ENCODE data around the gene MPV17. TPM values are rescaled to one million over a fixed set of nuclear protein-coding genes. Genes with fewer than 3 reads are reported as not detected.

MPV17 gene
- total and polyA plus RNA-seq, 2 of the 13 experiments (the other 11 are each of a cell fraction or from before 2014, with no cell fraction given), result 48.9 to 129 TPM

DNA sequence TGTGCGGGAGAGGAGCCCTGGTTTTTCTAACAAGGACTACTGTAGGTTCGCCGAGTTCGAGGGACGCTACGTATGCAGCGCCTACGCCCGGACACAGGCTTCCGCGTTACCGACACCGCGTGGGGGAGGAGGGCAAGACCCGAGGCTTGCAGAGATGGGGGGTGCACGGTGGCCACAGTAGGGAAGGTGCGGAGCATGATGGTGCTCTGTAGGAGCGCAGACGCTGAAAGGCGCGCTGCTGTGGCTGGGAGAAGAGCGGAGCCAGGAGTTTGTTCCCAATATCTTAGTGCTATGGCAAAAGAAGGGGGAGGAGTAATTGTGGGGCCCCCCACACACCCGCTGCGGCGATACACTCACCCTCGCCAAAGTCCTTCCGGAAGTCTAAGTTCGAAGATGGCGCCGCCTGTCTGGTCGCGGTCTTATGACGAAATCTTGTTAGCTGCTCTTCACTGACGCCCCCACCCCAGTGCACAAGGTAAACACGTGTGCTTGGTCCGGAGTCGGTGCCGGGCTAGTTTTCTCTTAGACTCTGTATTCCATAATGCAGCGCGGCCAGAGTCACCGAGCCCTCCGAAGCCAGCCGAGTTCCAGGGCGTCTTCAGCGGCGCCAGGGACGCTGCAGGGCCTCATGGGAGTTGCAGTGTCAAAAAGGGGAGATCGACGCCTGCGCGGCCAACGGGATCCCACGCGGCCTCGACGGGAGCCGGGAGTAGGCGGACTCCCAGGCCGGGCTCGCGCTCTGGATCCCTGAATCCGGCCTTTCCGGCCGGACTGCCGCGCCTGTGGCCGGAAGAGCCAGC is 33.7 kb upstream of the MPV17 start, which contains the start of gene GTF3C2 (continued):
- peak; percentile 41; the same call in 1 of the 2 replicates for TF ChIP-seq AHDC1 (CRISPR knock-in tag; IDR thresholded peaks at IDR 0.05; ENCODE audit: borderline replicate concordance)
- TF ChIP-seq, protein P1, sequence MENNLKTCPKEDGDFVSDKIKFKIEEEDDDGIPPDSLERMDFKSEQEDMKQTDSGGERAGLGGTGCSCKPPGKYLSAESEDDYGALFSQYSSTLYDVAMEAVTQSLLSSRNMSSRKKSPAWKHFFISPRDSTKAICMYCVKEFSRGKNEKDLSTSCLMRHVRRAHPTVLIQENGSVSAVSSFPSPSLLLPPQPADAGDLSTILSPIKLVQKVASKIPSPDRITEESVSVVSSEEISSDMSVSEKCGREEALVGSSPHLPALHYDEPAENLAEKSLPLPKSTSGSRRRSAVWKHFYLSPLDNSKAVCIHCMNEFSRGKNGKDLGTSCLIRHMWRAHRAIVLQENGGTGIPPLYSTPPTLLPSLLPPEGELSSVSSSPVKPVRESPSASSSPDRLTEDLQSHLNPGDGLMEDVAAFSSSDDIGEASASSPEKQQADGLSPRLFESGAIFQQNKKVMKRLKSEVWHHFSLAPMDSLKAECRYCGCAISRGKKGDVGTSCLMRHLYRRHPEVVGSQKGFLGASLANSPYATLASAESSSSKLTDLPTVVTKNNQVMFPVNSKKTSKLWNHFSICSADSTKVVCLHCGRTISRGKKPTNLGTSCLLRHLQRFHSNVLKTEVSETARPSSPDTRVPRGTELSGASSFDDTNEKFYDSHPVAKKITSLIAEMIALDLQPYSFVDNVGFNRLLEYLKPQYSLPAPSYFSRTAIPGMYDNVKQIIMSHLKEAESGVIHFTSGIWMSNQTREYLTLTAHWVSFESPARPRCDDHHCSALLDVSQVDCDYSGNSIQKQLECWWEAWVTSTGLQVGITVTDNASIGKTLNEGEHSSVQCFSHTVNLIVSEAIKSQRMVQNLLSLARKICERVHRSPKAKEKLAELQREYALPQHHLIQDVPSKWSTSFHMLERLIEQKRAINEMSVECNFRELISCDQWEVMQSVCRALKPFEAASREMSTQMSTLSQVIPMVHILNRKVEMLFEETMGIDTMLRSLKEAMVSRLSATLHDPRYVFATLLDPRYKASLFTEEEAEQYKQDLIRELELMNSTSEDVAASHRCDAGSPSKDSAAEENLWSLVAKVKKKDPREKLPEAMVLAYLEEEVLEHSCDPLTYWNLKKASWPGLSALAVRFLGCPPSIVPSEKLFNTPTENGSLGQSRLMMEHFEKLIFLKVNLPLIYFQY (CRISPR knock-in tag; IDR thresholded peaks at IDR 0.05; ENCODE audit: borderline replicate concordance), result peak; percentile 73; the same call in 1 of the 2 replicates
- 0 out of 2 replicates have a peak, but pooled peaks have one; percentile 36 for TF ChIP-seq GTF3A (CRISPR knock-in tag; conservative IDR thresholded peaks at IDR 0.05)
- TF ChIP-seq, protein P2, sequence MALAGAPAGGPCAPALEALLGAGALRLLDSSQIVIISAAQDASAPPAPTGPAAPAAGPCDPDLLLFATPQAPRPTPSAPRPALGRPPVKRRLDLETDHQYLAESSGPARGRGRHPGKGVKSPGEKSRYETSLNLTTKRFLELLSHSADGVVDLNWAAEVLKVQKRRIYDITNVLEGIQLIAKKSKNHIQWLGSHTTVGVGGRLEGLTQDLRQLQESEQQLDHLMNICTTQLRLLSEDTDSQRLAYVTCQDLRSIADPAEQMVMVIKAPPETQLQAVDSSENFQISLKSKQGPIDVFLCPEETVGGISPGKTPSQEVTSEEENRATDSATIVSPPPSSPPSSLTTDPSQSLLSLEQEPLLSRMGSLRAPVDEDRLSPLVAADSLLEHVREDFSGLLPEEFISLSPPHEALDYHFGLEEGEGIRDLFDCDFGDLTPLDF (CRISPR knock-in tag; IDR thresholded peaks at IDR 0.05), result peak; percentile 63
- TF ChIP-seq RNF2 (conservative IDR thresholded peaks at IDR 0.05; ENCODE audit: low read depth), result peak; percentile 96
- TF ChIP-seq ZMYM4 (CRISPR knock-in tag; IDR thresholded peaks at IDR 0.05), result peak; percentile 77
- TF ChIP-seq DR1 (CRISPR knock-in tag; IDR thresholded peaks at IDR 0.05), result no peak; the same call in 1 of the 2 replicates
- no peak for TF ChIP-seq TCF12 (IDR thresholded peaks at IDR 0.05)
- 0 out of 2 replicates have a peak, but pooled peaks have one; percentile 37 for TF ChIP-seq TCF12 (CRISPR knock-in tag; IDR thresholded peaks at IDR 0.05)
- no peak for TF ChIP-seq HOXA9 (CRISPR knock-in tag; IDR thresholded peaks at IDR 0.05; ENCODE audit: borderline replicate concordance)
- no peak for TF ChIP-seq PRPF4 (IDR thresholded peaks at IDR 0.05; ENCODE audit: low read depth, low read length, poor library complexity, severe bottlenecking)
- TF ChIP-seq FIP1L1 (IDR thresholded peaks at IDR 0.05; ENCODE audit: borderline replicate concordance, insufficient read depth, low read depth, low read length), result peak; percentile 12
- peak; percentile 88 for TF ChIP-seq ZNF607 (CRISPR knock-in tag; IDR thresholded peaks at IDR 0.05; ENCODE audit: borderline replicate concordance)
- TF ChIP-seq ZBTB3 (CRISPR knock-in tag; IDR thresholded peaks at IDR 0.05; ENCODE audit: borderline replicate concordance, low read depth), result peak; percentile 97
- TF ChIP-seq FOXO4 (CRISPR knock-in tag; conservative IDR thresholded peaks at IDR 0.05), result 0 out of 2 replicates have a peak, but pooled peaks have one; percentile 89

All from HepG2 (cell line).